KBM-7 (cell line): ENCODE data around the gene SLC22A23.

Experiments used
- DNase-seq: peaks from one replicate; pipeline ENCODE4 v3.0.0-alpha.2; 2015
- in situ Hi-C: fragments of 300-500 bp; cut with MboI; formaldehyde crosslinking; loops from 2 replicates; pipeline ENCODE4 v1.14.3; 2020; ENCODE audit warnings: low sequenced_read_pairs, low pct_unique_long_range_greater_than_20kb, mixed read lengths

The SLC22A23 gene

DNA sequence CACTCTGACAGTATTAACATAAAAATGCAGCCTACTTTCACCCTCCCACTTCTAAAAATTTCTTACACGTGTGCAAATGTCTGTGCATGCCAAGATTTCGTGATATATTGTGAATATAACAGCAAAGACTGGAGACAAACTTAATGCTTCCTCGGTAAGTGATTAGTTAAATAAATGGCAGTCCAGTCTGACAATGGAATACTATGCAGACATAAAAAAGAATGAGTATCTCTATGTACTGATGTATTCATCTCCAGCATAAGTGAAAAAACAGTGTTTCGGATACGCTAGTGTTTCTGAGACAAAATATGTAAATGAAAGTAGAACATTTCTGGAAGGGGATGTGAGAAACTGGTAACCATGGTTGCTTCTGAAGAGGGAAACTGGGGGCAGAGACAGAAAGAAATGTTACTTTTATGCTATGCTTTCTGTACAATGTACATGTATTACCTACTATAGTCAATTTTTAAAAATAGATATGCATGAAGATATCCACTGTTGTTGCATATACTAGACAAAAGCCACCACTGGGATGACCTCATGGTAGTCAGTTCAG lies 7.0 kb downstream of the SLC22A23 start:
- DNase-seq: no peak
- in situ Hi-C loops: no loop called here

DNA sequence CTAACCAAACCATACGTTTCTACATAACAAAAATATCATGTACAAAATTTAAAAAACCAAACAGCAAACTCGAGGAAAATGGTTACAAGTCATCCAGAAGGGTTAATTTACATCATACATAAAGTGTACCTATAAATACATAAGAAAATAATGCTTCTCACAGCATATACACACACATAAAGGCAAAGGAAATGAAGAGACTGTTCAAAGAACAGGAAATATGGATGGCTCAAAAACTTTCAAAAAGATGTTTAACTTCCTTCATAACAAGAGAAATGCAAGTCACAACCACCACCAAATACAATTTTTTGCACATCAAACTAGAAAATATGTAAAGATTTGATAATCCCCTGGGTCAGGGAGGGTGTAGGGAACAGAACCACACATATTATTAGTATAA lies 7.5 kb downstream of the SLC22A23 start:
- DNase-seq: no peak
- in situ Hi-C loops: no loop called here

DNA sequence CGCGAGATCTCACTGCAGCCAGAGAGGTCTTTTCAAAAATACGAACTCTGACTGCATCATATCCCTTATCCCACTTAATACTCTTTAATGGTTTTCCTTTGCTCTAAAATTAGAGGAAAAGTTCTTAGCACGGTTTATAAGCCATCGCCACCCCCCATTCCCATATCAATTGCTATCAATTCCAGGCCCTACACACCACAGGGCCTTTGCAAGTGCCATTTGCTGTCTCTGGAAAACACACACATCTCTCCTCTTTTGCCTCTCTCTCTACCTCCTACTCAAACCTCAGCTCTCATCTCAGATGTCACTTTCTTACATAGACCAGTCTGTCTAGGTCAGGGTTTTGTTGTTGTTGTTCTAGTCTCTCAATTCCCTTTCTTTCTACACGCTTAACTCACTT lies 9.8 kb downstream of the SLC22A23 start:
- DNase-seq: no peak
- in situ Hi-C loops: no loop called here

DNA sequence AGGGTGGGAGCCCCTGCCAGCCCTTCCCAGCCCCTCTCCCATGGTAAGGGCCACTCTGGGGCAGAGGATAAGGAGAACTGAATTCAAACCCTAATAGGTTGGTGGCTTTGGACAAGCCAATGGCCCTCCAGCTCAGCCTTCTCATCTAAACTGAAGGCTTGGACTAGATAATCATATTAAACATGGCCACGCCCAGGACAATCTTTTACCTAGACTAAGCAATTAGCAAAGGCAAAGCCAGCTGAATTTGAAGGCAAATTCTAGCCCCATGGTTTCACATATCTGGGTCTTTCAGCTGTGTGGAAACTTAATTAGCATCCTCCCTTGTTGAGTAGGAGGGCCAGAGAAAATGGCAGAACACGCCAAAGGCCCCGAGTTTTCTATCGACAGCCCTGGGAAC lies 10.7 kb downstream of the SLC22A23 start:
- no peak for DNase-seq
- in situ Hi-C loops: no loop called here

DNA sequence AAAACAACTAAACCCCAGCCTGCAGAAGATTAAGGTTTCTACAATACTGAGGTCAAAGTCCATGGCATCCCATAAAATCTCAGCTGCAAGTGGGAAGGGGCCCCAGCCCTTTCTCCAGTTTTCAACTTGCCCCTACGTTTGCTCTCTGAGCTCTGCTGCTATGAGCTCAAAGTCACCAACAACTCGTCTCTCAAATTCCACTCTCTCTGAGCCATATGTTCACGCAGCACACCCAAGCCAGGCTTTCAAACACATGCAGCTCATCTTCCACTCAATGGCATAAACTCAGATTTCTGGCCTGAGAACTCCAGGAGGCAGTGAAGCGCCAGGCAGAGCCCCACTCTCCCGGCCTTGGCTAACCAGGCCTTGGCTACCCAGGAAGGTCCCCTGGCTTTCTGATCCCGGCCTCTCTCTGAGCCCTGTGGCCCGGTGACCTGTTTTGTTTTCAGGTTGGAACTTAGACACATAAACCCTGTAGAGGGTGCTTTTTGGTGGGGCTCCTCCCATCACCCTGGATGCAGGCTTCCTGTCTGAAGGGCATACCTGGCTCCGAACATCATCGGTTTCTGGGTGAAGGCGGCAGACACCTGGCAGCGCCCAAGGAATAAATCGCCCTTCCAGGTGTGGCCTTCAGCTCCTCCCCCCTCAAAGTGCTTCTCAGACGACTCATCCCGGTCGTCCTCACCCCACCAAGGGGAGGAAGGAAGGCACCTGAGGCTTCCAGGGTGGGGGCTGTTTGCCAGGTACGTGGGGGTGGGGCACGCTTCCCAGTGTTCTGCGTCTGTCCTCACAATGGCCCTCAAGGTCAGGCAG lies 12.4 kb downstream of the SLC22A23 start:
- in situ Hi-C loops: no loop called here
- no peak for DNase-seq

DNA sequence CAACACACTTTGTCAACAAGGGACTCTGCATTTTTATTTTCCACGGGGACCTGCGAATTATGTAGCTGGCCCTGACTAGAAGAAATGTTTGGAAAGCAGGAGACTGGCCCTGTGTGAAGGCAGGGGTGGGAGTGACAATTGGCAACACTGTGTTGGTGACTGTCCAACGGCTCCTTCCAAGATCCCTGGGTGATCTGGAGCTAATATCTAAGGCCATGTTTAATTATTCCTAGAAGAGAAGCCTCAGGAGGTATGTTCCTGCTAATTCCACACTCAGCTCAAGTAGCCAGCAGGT lies 13.7 kb downstream of the SLC22A23 start:
- in situ Hi-C loops: no loop called here
- DNase-seq: no peak

DNA sequence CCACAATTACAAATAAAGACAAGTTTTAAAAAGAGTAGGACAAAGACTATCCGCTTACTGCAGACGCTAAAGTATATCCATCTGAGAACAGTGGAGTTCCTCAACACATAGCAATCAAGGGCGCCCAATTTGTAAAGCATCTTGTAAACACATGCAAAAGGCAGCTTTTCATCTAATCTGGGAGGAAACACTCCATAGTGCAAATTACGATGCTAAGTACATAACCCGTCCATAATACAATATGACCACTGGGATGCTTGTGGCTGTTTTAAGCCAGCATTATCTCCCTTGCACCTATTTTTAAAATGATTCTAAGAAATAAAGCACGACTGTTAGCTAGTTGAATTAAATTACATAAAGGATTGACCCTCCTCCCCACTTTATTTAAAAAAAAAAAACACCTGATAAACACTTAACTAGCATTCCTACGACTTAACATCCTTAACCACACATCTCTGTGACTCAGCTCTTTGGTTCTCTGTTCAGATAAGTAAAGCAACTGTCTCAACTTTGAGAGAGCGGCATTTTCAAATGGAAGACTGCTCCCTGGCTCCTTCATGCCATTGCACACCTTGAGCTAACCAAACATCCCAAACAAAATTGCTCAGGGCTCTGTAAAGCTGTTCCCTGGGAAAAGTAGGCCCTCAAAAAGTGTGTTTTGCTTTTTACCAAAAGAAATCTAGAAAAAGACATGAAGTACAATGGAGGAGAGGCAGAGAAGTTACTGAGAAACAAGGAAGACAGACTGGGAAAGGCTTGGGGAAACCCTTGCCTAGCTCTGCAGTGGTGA lies 14.2 kb downstream of the SLC22A23 start:
- DNase-seq: no peak
- in situ Hi-C loops: no loop called here

DNA sequence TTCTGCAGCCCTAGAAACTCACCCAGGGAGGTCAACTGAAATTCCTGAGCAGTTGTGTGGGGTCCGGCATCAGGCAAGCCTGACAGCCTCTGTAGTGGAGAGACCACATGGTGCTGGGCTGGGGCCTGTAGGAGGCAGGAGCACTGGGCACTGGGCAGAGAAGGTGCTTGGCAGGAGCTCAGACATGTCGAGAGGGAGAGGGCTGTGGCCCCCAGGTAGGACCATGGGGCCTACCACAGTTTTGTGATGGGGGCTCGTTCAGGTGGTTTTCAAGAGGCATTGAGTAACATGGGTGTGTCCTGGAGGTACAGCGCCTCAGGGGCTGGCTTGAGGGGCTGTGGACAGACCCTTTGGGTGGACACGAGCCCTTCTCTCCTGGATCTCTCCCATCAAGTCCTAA lies 15.9 kb downstream of the SLC22A23 start:
- in situ Hi-C loops: no loop called here
- DNase-seq: no peak

DNA sequence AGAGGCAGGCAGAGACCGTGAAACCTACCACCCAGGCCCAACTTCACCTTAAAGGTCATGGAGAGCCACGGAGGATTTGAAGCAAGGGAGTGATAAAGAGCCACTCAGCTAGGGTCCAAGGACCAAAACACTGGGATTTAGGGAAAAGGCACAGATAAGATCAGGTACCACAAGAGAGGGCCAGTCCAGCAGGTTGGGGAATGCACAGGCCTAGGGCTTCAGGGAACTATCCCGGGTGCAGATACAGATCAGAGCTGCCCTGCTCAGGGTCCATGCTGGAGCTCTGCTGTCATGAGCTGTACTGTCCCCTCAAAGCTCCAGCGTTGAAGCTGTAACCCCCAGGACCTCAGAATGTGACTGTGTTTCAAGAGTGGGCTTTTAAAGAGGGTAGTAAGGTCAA lies 16.9 kb downstream of the SLC22A23 start:
- in situ Hi-C loops: no loop called here

DNA sequence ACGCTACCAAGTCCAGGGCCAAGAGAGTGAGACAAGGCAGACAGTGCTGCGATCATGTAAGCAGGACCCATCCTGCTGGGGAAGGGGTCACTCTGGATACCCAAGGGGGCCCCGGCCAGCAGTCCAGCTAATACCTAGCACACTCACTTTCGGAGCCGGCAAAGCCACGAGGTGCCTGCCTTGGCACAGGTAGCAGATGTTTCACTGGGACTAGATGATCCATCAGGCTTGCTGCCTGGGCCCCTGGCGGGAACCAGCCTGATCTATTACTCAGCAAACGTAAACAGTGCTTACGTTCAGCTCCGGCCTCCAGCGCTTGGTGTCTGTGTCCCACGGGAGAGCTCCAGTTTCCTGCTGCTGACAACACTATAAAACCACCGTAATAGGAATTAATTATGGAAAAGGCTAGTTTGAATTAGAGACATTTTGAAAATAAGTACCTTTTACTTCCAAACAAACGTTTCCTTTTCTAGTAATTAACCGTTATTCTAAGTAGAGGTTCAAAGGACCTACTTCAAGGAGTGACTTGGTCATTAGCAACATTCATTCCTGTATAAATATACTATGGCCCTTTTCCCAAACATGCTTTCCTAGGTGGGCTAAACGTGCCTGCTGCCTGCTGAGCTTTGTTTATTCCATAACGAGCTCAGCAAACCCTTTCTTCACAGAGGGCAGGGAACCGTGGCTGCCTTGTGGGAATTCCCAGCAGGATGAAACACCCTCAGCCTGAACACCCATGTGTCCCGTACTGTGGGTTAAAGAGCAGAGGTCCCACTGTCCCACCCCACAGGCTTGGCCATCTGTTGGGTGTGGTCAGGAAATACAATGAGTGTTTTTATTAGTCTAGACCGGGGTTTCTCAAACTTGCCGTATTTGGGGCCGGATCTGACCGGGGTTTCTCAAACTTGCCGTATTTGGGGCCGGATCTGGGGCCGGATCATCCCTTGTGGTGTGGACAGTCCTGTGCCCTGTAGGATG lies 18.4 kb downstream of the SLC22A23 start:
- in situ Hi-C loops: no loop called here
- DNase-seq: no peak

More for the DNA sequence above, 16.9 kb downstream of the SLC22A23 start:
- no peak for DNase-seq

DNA sequence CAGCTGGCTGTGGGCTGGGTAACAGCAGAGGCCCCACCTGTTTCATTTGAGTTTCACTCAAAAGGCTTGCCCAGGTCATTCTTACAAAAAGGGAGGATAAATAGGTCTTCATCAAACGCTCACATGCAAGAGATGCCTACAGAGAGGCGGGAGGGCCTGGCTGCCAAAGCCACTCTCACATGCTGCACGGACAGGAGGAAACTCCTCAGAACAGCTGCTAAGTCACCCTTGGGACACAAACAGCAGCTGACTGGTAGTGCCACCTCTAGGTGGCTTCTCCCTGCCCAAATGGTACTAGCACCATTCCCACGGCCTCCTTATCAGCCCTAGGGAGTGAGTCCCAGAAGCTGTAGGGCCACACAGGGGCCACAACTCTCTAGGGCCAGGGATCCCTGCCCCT lies 23.8 kb downstream of the SLC22A23 start:
- in situ Hi-C loops: no loop called here
- DNase-seq: no peak

DNA sequence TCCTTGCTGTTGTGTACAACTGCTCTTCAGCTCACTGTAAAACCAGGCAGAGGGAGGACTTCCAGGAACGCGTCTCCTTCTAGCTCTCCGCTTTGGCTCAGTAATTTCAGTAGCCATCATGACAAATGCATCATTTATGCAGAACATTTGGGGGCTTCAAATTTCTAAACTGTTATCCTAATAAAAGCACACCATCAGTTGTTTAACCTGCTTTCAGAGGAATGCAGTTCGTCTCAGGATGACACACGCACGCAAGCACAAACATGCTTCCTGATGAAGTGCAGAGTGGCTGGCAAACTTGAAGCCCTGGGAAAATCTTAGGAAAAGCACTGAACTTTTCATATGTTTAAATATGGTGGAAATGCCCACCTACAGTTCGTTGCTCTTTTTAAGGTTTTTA lies 24.4 kb downstream of the SLC22A23 start:
- in situ Hi-C loops: no loop called here
- DNase-seq: no peak

DNA sequence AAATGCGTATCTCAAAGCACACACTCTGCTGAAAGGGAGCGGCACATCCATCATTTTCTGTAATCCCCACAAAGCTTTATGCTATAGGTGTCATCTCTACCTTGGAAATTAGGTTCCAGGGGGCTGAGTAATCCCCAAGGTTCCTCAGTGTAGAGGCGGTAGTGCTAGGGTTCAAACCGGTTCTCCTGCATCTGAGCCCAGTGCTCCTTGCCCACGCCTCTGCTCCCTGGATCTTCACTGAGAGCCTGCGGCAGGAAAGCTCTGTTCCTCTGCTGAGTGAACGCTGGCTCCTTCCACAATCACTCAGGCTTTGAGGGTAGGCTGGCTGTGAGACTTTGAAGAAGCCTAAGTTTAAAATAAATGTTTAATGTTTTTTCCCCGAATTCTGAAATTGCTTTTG lies 24.9 kb downstream of the SLC22A23 start:
- in situ Hi-C loops: no loop called here
- DNase-seq: no peak

DNA sequence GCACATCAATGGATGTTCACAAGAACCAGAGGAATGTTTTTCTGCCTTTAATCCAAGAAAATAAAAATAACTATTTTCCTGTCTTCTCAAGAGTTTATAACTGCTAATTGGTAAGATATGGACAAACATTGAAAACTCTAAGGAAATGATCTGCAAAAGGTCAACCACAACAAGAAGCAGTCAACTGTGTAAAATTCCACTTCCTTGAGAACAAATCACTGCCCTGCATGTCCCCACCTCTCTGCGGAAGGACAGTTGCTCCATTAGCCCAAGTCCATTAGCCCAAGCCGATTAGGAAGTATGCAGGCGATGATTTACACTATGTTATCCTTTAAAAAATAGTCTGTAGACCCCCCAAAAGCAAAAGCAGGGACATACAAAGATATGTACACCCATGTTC lies 27.6 kb downstream of the SLC22A23 start:
- in situ Hi-C loops: no loop called here
- no peak for DNase-seq

DNA sequence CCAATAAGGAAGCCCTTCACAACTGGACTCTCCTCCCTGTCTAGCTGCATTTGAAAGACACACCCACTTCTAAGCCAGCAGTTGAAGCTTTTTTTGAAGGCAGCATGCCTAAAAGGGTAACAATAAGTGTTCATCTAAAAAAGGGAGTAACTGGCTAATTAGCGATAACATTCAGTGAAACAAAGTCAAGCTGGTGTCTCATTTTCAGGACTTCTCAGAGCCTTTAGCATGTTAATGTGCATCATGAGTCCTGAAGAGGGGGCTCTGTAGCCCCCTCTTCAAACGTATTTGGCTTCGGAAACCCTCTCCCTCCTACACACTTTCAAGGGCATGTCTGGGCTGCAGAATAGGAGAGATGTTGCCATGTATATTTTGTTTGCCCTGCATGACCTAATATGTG lies 28.1 kb downstream of the SLC22A23 start:
- in situ Hi-C loops: no loop called here
- no peak for DNase-seq

DNA sequence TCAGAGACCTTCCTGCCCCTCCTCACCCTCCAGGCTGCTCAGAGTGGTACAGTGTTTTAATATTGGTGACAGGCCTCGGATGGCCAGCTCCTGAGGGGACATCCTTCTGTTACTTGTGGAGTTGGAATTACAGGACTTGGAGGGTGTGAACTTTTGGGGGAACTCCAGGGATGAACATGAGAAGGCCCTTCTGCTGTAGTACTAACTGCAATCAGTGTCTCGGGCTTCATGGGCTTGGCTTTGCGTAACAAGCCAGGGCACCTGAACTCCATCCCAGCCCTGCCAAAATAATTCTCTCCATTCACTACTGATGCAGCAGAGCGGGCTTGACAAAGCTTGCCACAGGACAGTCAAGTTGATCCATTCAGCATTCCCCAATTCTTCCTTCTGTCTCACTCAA lies 28.6 kb downstream of the SLC22A23 start:
- DNase-seq: no peak
- in situ Hi-C loops: no loop called here

DNA sequence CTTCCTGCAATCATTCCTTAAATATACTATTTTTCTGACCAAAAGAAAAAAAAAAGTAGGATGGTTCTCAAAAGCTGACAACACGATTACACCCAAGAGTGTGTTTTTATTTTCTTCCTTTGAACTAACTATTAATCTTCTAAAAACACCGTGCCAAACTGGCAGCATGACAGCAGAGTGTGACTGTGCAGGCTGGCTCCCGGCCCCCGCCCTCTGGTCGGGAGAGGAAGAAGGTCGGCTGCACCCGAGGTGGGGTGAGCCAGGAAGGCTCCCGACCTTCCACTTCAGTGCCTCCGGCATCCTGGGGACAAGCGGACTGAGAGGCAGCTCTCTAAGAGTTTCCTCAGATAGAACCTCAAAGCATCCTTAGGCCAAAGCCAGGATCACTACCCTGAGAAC lies 29.2 kb downstream of the SLC22A23 start:
- in situ Hi-C loops: no loop called here
- DNase-seq: no peak

DNA sequence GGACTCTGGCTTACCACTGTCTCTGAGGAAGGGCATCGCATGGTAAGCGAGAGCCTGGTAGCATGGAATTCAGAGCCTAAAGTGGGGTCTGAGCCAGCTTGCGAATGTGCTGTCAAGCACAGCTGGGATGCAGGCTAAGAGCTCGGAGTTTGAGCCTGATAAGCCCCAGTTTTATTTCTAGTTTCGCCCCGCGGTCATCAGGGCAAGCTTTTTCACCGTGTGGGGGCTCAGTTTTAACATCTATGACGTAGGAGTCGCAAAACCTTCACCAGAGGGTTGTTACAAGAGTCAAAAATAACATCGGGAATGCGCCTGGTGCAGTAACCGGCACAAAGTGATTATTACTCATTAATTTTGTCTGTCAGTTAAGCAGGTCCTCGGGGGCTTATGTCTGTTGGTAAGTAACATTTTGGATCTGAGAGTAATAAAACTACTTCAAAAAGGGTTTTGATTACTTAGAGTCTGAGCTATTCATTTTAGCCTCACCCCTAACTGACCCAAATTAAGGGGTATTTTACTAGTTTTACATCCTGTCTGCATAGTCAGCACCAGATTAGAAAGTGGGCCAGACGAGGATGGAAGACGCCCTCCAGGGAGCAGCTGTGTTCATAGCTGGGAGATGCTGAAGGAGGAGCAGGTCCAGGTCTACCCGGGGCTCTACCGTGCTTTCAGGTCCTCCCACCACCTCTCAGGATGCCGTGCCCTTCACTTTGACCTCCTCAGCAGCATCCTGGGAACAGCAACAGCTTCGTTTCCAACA lies 29.7 kb downstream of the SLC22A23 start:
- in situ Hi-C loops: no loop called here
- no peak for DNase-seq
